HG02798 (cell line): ENCODE measurements around the gene CDH10.

Experiments used
- ATAC-seq: cut with Tn5 transposase; IDR thresholded peaks from one replicate; pipeline ENCODE4 v1.9.1; 2021; ENCODE audit warnings: mild to moderate bottlenecking; ENCODE audit not compliant: unreplicated experiment, poor library complexity

Gene CDH10

DNA sequence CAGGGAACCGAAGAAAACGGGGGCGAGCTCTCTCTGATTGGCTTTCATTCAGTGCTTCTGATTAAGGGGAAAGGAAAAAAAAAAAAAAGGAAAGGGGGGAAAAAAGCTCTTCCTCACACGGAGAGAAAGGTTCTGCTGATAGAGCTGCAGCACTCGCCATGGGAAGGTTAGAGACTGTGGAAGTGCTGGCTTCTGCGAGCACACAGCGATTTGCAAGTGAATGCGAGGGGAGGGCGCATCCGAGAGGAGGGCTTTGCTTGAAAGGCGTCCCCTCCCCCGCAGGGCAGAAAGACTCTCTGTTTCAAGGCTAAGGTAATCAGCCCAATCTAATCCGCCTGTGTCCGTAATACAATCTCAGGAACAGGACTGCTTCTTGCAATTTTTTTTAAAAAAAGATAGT, at the start of gene CDH10:
TSS of gene CDH10 (minus strand) at position 218 of the 400 bp plus-strand sequence. CDS start 51,488 bp downstream, outside the sequence.
- ATAC-seq, result no peak

- no peak for ATAC-seq
Measured at GRCh38 chr5:24693609-24694008, 48.8 kb upstream of the CDH10 start.

DNA sequence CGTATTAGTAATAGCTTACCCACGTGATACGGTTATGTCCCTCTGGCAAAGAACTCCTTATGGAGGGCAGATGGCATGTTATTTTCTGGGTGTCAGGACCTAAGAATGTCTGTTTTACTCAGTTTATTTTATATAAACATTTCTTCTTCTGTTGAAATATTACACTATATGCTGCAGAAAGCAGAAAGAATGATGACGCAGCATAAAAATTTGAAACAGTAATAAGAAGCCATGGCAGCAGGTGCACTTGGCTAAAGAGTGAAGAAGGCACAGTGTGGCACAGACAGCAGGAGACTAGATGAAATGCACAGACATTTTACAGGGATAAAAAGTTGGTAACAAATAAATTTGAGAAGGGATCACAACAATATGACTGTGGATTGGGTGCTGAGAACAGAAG, 46.3 kb upstream of the CDH10 start:
- ATAC-seq, result no peak

DNA sequence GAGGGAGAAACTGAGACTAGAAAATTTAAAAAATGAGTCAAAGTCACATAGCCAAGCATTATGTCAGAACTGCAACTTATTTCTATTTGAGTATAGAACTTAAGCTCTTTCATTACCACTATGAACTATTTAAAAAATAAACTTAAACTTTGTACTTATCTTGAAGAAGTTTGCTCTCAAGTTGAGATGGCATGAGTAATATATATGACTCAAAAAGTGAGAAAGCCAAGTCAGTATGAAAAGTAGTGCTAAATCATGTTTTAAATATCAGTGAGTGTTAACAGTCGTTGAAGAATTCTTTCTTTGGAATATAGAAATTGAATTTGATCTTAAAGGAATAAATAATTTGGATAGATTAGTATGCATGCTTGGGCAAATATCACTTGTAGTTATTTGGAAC, 36.3 kb upstream of the CDH10 start:
- ATAC-seq, result no peak

- ATAC-seq, result no peak
Measured at GRCh38 chr5:24668050-24668449, 23.3 kb upstream of the CDH10 start.

- no peak for ATAC-seq
Measured at GRCh38 chr5:24649531-24649930, 4.8 kb upstream of the CDH10 start.

DNA sequence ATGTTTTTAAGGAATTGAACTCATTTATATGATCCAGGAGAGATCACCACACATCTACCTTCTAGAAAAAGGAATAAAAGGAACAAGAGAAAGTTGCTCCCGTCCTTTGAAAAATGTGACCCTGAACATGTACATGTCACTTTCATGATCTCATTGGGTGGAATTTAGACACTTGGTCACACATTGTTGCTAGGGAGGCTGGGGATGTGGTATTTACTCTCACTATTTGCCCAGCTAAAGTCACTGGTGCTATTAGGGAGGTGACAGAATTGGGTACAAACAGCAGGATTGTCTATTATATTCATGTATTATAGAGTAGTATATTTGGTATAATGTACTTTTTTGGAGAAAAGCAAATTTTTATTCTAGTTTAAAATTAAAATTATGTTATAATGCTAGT, 2.1 kb upstream of the CDH10 start:
- no peak for ATAC-seq

DNA sequence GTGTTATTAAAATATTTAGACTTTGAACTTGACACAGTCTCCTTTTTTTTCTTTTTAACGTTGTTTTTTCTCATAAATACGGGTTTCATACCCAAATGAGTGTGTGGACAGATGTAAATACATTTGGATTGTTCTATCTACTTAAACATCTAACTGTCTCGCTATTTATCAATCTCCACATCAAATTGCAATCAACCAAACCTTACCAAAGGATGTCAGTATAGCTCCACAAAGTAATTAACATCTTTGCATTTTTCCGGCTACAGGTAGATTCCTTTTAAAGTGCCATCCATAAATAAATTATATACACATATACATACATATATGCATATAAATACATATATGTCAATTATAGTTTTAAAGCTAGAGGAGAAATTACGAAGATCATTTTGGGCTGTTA, 705 bp upstream of the CDH10 start:
- no peak for ATAC-seq

DNA sequence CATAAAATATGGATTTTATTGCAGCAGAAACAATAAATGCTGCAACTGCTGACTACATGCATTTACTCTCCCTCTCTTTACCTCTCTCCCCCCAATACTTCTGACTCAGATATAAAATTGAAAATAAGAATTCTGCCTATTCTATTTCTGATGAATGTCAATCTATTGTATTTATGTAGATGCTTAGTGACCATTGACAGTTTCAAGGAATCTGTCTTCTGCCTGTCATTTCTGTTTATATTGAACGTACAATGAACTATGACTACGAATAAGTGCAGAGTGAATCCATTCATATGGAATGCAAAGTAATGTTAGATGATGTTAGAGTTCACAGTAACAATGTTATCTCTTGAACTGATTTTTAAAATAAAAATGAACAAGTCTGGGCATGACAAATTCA, 898 bp downstream of the CDH10 start:
- ATAC-seq, result no peak

DNA sequence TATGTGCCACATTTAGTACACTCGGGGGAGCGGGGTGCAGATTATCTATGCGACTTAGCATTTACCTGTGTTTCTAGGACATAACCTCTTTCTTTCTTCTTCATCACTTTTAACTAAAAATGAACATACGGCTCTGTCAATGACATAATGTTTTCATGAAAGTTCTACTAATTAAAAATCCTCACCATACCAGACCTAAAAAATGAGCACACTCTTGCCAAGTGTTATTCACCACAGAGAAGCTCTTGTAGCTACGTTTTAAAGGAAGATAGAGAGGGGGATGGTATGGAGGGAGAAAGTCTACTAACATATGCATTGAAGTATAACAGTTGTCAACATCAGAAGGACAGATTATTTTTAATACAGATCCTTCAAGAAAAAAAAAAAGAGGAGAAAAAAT, 1.6 kb downstream of the CDH10 start:
- ATAC-seq, result no peak

DNA sequence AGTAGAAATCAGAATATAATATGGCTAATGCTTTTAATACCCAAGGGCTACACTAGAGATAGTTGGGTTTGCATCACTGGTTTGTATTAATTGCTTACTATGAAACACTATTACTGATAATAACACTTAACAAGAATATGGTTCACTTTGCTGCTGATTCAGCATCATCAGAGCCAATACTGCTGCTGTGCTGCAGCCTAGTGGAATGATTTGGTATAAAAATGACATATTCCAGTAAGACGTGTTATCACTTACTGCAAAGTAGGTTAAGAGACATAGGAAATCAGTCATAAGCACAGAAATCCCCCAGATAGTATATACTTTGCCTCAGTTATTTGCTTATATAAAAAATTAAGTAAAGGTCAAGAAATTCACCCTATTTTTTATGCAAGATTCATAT, 2.8 kb downstream of the CDH10 start:
- no peak for ATAC-seq

DNA sequence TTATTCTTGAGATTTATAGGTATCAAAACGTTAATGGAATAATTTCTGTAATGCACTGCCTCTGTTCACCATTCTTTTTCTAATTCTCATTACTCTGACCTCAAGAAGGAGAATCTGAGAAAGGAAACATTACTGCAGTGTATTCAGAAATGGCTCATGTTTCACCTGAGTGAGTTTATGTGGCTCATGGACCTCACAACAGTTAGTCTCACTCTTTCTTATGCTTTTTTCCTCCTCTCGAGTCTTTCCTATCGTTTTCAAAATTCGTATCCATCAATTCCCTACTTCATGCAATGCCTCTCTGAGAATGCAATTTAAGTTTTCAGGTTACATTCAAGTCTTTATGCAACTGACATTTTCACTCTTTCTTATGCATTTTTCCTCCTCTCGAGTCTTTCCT, 9.6 kb downstream of the CDH10 start:
- ATAC-seq, result no peak

GRCh38 chr5:24633715-24634325, 11.0 kb downstream of the CDH10 start:
- peak; percentile 60 for ATAC-seq

DNA sequence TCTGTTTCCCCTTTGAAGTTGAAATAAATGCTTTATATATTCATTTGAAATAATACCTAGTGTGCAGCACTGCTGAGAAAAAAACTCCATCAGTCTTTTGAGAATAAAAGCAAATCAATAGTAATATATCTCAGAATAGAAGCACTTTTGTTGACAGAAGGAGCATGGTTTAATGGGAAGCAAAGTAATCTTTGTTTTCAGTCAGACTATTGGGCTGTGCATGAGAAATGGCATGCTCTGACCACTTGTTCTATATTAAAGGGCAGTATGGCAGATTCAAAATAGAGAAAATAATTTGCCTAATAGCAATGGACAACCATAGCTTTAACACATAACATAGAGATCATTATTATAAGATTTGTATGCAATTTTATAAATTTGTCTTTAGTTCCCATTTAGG, 12.4 kb downstream of the CDH10 start:
- ATAC-seq, result no peak

DNA sequence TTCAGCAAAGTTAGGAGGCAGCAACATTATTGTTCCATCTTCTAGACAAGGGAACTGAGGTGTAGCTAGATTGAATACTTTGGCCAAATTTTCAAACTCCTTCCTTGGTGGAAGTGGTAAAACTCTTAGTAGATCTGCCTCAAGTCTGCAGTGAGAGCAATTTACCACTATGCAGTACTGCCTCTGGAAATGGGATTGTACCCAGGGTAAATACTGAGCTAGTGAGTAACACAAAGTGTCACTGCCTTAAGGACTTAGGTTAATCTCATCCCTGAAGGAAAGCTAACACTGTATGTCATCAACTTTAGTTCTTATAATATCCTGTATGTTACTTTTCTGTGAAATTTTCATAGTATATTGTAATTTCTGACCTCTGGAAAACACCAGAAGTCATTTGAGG, 13.9 kb downstream of the CDH10 start:
- ATAC-seq, result no peak

GRCh38 chr5:24629798-24630197, 15.0 kb downstream of the CDH10 start:
- ATAC-seq, result no peak

- ATAC-seq, result no peak
Measured at GRCh38 chr5:24624872-24625271, 19.9 kb downstream of the CDH10 start.

GRCh38 chr5:24623624-24624023, 21.2 kb downstream of the CDH10 start:
- ATAC-seq, result no peak

GRCh38 chr5:24623031-24623430, 21.7 kb downstream of the CDH10 start:
- ATAC-seq, result no peak

- no peak for ATAC-seq
Measured at GRCh38 chr5:24621792-24622191, 23.0 kb downstream of the CDH10 start.

DNA sequence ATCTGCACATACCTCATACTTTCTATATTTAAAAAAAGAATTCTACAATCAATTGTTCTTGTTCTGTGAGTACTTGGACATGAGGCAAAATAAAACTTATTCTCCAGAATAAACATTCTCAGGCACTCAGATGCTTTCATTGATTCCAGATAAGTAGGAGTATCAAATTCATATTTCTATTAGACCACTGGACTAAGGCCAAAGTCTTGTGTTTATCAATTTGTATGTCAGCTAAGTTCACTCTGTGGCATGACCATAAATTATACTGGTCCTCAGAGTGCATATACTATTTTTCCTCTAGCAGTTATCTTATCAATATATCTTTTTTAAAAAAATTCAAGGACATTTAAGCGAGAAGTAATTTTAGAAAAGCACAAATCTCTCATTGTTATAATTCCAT, 28.2 kb downstream of the CDH10 start:
- ATAC-seq, result no peak

GRCh38 chr5:24615159-24615558, 29.6 kb downstream of the CDH10 start:
- ATAC-seq, result no peak

GRCh38 chr5:24609706-24610105, 35.1 kb downstream of the CDH10 start:
- ATAC-seq, result no peak
